ENCODE measurements around the gene SPOCK3.

DNA sequence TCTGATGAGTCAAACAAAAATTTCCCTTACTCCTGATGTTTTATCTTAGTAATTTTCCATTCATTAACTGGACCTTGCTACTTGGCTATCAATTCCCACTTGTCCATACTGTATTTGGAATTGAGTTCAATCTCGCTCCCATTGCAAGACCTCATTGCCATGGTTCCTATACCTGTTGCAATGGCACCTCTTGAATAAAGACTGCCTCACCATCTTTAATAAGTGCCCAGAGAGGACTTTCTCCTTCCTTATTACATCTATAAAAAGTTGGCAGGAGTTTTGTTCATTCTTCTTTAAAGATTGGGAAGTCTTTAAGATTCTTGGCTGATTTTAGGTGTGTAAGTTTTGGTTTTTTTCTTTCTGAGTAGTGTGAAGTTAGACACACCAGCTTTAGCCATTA is 397.4 kb downstream of the SPOCK3 start:
- no peak for TF ChIP-seq ZNF839 (CRISPR knock-in tag; IDR thresholded peaks at IDR 0.05; ENCODE audit: borderline replicate concordance)
- TF ChIP-seq, protein P1, sequence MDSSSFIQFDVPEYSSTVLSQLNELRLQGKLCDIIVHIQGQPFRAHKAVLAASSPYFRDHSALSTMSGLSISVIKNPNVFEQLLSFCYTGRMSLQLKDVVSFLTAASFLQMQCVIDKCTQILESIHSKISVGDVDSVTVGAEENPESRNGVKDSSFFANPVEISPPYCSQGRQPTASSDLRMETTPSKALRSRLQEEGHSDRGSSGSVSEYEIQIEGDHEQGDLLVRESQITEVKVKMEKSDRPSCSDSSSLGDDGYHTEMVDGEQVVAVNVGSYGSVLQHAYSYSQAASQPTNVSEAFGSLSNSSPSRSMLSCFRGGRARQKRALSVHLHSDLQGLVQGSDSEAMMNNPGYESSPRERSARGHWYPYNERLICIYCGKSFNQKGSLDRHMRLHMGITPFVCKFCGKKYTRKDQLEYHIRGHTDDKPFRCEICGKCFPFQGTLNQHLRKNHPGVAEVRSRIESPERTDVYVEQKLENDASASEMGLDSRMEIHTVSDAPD (CRISPR knock-in tag; IDR thresholded peaks at IDR 0.05): no peak
- TF ChIP-seq, protein P2, sequence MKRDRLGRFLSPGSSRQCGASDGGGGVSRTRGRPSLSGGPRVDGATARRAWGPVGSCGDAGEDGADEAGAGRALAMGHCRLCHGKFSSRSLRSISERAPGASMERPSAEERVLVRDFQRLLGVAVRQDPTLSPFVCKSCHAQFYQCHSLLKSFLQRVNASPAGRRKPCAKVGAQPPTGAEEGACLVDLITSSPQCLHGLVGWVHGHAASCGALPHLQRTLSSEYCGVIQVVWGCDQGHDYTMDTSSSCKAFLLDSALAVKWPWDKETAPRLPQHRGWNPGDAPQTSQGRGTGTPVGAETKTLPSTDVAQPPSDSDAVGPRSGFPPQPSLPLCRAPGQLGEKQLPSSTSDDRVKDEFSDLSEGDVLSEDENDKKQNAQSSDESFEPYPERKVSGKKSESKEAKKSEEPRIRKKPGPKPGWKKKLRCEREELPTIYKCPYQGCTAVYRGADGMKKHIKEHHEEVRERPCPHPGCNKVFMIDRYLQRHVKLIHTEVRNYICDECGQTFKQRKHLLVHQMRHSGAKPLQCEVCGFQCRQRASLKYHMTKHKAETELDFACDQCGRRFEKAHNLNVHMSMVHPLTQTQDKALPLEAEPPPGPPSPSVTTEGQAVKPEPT (CRISPR knock-in tag; IDR thresholded peaks at IDR 0.05; ENCODE audit: low read depth): no peak
- TF ChIP-seq, protein P3, sequence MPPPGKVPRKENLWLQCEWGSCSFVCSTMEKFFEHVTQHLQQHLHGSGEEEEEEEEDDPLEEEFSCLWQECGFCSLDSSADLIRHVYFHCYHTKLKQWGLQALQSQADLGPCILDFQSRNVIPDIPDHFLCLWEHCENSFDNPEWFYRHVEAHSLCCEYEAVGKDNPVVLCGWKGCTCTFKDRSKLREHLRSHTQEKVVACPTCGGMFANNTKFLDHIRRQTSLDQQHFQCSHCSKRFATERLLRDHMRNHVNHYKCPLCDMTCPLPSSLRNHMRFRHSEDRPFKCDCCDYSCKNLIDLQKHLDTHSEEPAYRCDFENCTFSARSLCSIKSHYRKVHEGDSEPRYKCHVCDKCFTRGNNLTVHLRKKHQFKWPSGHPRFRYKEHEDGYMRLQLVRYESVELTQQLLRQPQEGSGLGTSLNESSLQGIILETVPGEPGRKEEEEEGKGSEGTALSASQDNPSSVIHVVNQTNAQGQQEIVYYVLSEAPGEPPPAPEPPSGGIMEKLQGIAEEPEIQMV (CRISPR knock-in tag; IDR thresholded peaks at IDR 0.05; ENCODE audit: low read depth): no peak
- TF ChIP-seq PCBP2 (optimal IDR thresholded peaks at IDR 0.05; ENCODE audit: low read depth, low read length, poor library complexity, severe bottlenecking): no peak
- TF ChIP-seq, protein P4, sequence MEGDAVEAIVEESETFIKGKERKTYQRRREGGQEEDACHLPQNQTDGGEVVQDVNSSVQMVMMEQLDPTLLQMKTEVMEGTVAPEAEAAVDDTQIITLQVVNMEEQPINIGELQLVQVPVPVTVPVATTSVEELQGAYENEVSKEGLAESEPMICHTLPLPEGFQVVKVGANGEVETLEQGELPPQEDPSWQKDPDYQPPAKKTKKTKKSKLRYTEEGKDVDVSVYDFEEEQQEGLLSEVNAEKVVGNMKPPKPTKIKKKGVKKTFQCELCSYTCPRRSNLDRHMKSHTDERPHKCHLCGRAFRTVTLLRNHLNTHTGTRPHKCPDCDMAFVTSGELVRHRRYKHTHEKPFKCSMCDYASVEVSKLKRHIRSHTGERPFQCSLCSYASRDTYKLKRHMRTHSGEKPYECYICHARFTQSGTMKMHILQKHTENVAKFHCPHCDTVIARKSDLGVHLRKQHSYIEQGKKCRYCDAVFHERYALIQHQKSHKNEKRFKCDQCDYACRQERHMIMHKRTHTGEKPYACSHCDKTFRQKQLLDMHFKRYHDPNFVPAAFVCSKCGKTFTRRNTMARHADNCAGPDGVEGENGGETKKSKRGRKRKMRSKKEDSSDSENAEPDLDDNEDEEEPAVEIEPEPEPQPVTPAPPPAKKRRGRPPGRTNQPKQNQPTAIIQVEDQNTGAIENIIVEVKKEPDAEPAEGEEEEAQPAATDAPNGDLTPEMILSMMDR (CRISPR knock-in tag; IDR thresholded peaks at IDR 0.05): no peak
- TF ChIP-seq POLR2A (IDR thresholded peaks at IDR 0.05; ENCODE audit: insufficient read depth in 1 of 2, low read depth in 2 of 2, low read length in 2 of 2): no peak
- TF ChIP-seq ZNF552 (CRISPR knock-in tag; IDR thresholded peaks at IDR 0.05; ENCODE audit: borderline replicate concordance): no peak
- TF ChIP-seq FOXC1 (CRISPR knock-in tag; IDR thresholded peaks at IDR 0.05; ENCODE audit: borderline replicate concordance): no peak
- no peak for TF ChIP-seq ZBTB20 (CRISPR knock-in tag; IDR thresholded peaks at IDR 0.05; ENCODE audit: borderline replicate concordance, low read depth)
- no peak for TF ChIP-seq TAF1 (CRISPR knock-in tag; IDR thresholded peaks at IDR 0.05)
- no peak for TF ChIP-seq EP300 (IDR thresholded peaks at IDR 0.05; ENCODE audit: low read depth in 2 of 2, low read length in 2 of 2)
- TF ChIP-seq EP300 (CRISPR knock-in tag; IDR thresholded peaks at IDR 0.05; ENCODE audit: borderline replicate concordance): no peak
